Smooth muscle cell (in vitro differentiated cells): ENCODE results near the gene PTGR3. TPM values are rescaled to one million over a fixed set of nuclear protein-coding genes. Genes with fewer than 3 reads are reported as not detected.

Source experiments
- DNase-seq: peaks from one replicate; lab custom pipeline; 2025; ENCODE audit not compliant: unreplicated experiment; lab: John Stamatoyannopoulos, UW
- H2AFZ ChIP-seq: fragments of 200-600 bp; sonication (generic); 2 replicates; pipeline ENCODE4 v1.6.0; 2016; ENCODE audit warnings: antibody characterized with exemption, low read depth, mild to moderate bottlenecking
- H3F3A ChIP-seq: fragments of 200-600 bp; sonication (generic); 2 replicates; pipeline ENCODE4 v1.6.0; 2017; ENCODE audit warnings: antibody characterized with exemption, low read depth
- H3K27ac ChIP-seq: fragments of 200-600 bp; sonication (generic); 2 replicates; pipeline ENCODE4 v1.5.1; 2016; ENCODE audit warnings: low read depth, mild to moderate bottlenecking
- H3K27me3 ChIP-seq: fragments of 200-600 bp; sonication (generic); 2 replicates; pipeline ENCODE4 v1.6.1; 2016; ENCODE audit warnings: low read depth, mild to moderate bottlenecking
- H3K36me3 ChIP-seq: fragments of 200-600 bp; sonication (generic); 2 replicates; pipeline ENCODE4 v1.5.1; 2016; ENCODE audit warnings: low read depth
- H3K4me1 ChIP-seq: fragments of 200-600 bp; sonication (generic); 2 replicates; pipeline ENCODE4 v1.5.1; 2016; ENCODE audit warnings: low read depth
- H3K4me2 ChIP-seq: fragments of 200-600 bp; sonication (generic); 2 replicates; pipeline ENCODE4 v1.6.0; 2016; ENCODE audit warnings: mild to moderate bottlenecking
- H3K4me3 ChIP-seq: fragments of 200-600 bp; sonication (generic); 2 replicates; pipeline ENCODE4 v1.5.1; 2016; ENCODE audit warnings: mild to moderate bottlenecking
- H3K79me2 ChIP-seq: fragments of 200-600 bp; sonication (generic); 2 replicates; pipeline ENCODE4 v1.6.0; 2016; ENCODE audit warnings: low read depth, mild to moderate bottlenecking
- H3K9ac ChIP-seq: fragments of 200-600 bp; sonication (generic); 2 replicates; pipeline ENCODE4 v1.6.0; 2016; ENCODE audit warnings: low read depth
- H3K9me3 ChIP-seq: fragments of 200-600 bp; sonication (generic); replicated peaks from 2 replicates; pipeline ENCODE4 v1.5.1; 2016; ENCODE audit warnings: low read depth
- H4K20me1 ChIP-seq: fragments of 200-600 bp; sonication (generic); 2 replicates; pipeline ENCODE4 v1.6.0; 2016; ENCODE audit warnings: low read depth
- WGBS: methylation state at CpG from one replicate; pipeline ENCODE4 v1.1.7; 2016; ENCODE audit warnings: low lambda C conversion rate; 5-methylcytosine and 5-hydroxymethylcytosine counted together
- polyA plus RNA-seq: library from polyadenylated mRNA; unstranded; fragments of >200 nt; fragmentation: Nextera tagmentation; extraction: Ambion mirVana; gene quantifications from 2 replicates; pipeline ENCODE4 v1.2.1, GENCODE V29; 2016
- total RNA-seq: library from RNA; depleted of rRNA; stranded (reverse); fragments of >200 nt; gene quantifications from 2 replicates; pipeline ENCODE4 v1.2.3, GENCODE V29; 2014
- TF ChIP-seq, protein P1 (sequence below): fragments of 200-600 bp; sonication (generic); IDR thresholded peaks from 2 replicates; pipeline ENCODE4 v1.5.1; 2017; ENCODE audit warnings: borderline replicate concordance, mild to moderate bottlenecking, antibody characterized with exemption; ENCODE audit not compliant: insufficient read depth, poor library complexity, severe bottlenecking

The PTGR3 gene
- total and polyA plus RNA-seq, 2 experiments from 2014 or later = 29.6 to 35.0 TPM

DNA sequence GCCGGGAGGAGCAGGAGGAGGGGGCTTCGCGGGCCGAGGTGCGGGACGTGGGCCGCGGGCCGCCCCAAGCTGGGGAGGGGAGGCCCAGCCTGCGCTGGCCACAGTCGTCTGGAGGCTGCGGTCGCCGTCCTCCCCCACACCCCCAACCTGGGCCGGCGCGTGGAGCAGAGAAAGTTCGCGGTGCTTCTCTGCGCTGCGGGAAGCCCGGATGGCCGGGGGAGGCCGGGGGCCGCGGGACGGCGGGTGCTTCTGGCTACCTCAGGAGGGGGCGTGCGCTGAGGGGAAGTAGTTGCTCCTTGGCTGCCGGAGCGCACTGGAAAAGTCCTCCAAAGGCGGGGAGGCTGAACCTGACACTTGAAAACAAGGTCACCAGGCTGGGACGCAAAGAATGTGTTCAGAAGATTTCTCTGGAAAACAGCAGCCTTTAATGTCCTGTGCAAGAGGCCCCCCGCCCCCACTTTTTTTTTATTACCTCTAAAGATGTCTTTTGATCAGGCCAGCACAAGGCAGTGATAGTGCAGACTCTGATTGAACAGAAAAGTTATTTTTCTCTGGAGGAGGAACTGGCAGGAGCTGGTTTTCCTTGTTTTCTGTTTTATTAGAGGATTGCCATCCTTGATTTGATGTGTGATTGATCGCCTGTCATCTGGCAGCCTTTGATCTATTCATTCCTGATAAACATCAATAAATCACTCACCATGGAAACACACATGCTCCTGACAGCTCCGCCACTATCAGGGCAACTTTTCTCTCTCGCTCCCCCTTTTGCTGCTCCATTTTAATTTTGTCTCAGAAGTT is 3.2 kb upstream of the PTGR3 start:
- WGBS = 2% methylated on average over 26 of the region's 38 CpGs
- peaks cover 83% of the 10 kb centered on the region for H3K79me2 ChIP-seq
- H3K27me3 ChIP-seq = no peaks in the 10 kb centered on the region
- H3K4me3 ChIP-seq = peak overlapping the region; percentile 76
- H2AFZ ChIP-seq = no peak overlapping the region
- TF ChIP-seq, protein P1, sequence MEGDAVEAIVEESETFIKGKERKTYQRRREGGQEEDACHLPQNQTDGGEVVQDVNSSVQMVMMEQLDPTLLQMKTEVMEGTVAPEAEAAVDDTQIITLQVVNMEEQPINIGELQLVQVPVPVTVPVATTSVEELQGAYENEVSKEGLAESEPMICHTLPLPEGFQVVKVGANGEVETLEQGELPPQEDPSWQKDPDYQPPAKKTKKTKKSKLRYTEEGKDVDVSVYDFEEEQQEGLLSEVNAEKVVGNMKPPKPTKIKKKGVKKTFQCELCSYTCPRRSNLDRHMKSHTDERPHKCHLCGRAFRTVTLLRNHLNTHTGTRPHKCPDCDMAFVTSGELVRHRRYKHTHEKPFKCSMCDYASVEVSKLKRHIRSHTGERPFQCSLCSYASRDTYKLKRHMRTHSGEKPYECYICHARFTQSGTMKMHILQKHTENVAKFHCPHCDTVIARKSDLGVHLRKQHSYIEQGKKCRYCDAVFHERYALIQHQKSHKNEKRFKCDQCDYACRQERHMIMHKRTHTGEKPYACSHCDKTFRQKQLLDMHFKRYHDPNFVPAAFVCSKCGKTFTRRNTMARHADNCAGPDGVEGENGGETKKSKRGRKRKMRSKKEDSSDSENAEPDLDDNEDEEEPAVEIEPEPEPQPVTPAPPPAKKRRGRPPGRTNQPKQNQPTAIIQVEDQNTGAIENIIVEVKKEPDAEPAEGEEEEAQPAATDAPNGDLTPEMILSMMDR = no peak
- no peaks in the 10 kb centered on the region for H3K36me3 ChIP-seq
- H4K20me1 ChIP-seq = peaks cover 59% of the 10 kb centered on the region
- H3K4me2 ChIP-seq = peak overlapping the region; percentile 83
- H3K9ac ChIP-seq = peak overlapping the region; percentile 40
- DNase-seq = no peak
- peaks cover 15% of the 10 kb centered on the region for H3F3A ChIP-seq
- no peak overlapping the region for H3K27ac ChIP-seq
- no peaks in the 10 kb centered on the region for H3K9me3 ChIP-seq
- peaks cover 14% of the 10 kb centered on the region for H3K4me1 ChIP-seq

DNA sequence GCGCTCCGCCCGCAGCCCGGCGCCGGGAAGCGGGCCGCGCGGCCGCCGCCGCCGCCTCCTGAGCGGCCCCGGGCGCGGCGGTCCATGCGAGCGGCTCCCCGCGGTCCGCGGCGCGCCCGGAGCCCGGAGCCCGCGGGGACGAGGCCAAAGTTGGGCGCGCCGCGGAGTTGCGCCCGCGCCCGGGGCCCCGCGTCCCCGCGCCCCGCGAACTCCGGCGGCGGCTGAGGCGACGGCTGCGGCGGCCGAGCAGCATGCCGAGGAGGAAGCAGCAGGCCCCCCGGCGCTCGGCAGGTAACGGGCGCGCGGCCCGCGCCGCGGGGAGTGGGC is 2.6 kb upstream of the PTGR3 start:
- no peaks in the 10 kb centered on the region for H3K36me3 ChIP-seq
- H3K79me2 ChIP-seq = peaks cover 83% of the 10 kb centered on the region
- no peaks in the 10 kb centered on the region for H3K27me3 ChIP-seq
- H3K4me3 ChIP-seq = peak overlapping the region; percentile 76
- TF ChIP-seq, protein P1 = no peak
- 2% methylated on average over 45 of the region's 66 CpGs for WGBS
- peaks cover 59% of the 10 kb centered on the region for H4K20me1 ChIP-seq
- peak overlapping the region; percentile 83 for H3K4me2 ChIP-seq
- peaks cover 20% of the 10 kb centered on the region for H3K4me1 ChIP-seq
- H3F3A ChIP-seq = peaks cover 17% of the 10 kb centered on the region
- H2AFZ ChIP-seq = no peak overlapping the region
- no peak overlapping the region for H3K27ac ChIP-seq
- H3K9me3 ChIP-seq = no peaks in the 10 kb centered on the region
- no peak for DNase-seq
- H3K9ac ChIP-seq = peak overlapping the region; percentile 40

DNA sequence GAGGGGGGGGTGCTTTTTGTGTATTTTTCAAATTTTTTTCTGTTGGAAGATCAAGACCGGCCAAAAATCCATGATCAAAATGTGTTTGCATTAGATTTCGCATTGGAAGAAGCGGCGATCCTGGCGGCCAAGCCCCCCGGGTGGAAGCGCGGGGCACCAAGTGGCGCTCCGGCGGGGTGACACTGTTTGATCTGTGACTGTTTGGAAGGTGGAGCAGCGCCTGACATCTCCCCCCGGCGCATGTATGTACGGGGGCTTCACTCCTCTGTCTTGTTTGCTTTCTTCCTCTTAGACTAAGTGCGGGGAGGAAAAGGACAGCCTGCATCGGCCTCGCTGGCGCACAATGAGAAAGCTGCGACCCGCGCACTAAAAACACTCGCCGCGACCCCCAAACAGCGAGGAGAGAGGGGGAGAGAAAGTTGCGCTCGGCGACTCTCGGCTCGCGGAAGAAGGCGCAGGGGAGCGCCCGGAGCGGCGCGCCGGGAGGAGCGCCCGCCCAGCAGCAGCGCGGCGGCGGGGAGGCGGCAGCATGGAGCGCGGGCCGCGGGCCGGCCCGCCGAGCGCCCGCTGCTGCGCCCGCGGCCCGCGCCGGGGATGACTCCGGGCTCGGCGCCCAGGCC is 2.2 kb upstream of the PTGR3 start:
- TF ChIP-seq, protein P1 = no peak
- DNase-seq = no peak
- Histone ChIP-seq H3K27ac (peak overlapping the region; percentile 82), H3K79me2 (peaks cover 83% of the 10 kb centered on the region), H3K4me2 (peak overlapping the region; percentile 96), H4K20me1 (peaks cover 59% of the 10 kb centered on the region), H3K27me3 (no peaks in the 10 kb centered on the region), H3K9ac (peak overlapping the region; percentile 74), H3K9me3 (no peaks in the 10 kb centered on the region), H3F3A (peaks cover 17% of the 10 kb centered on the region), H3K4me1 (peaks cover 25% of the 10 kb centered on the region), H2AFZ (peak overlapping the region; percentile 71), H3K36me3 (no peaks in the 10 kb centered on the region), H3K4me3 (peak overlapping the region; percentile 91)
- WGBS = under 1% methylated on average over 46 of the region's 64 CpGs
